ENCODE data around the gene USP15. TPM values are rescaled to one million over a fixed set of nuclear protein-coding genes. Genes with fewer than 3 reads are reported as not detected.
A peak's percentile ranks its signal among the peaks of the same experiment; 100 is the strongest.

Gene USP15
- total RNA-seq, 2 donors from 2014 or later = 186 to 222 TPM

DNA sequence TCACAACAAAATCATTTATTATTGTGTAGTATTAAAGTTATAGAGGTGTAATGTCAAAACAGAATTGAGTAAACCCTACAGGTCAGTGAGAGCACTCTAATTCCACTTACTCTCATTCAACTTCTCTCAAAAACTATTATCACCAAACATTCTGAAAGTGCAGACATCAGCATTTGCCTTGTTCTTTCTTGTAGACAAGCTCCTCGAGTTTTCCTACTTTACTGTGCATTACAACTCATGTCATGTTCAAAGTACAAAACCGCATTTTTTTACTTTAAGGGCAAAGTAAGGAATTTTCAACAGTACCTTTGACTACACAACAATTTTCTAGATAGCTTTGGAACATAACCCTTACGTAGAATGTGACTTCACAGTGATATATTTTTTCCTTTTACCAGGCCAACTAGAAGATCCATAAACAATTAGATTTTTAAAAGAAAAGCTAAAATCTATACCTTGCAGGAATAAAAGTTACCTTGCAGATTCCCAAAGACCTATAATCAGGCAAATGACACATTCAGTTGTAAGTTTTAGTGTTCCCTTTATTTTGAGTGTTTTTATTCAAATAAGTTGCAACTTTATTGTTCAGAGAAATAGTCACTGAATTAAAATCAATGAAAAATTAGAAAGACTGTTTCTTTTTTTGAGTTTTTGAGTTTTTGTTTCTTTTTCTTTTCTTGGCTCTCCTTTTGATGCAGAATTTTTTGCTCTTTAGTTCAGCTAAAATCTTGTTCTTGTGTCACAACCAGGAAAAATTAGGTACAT, 12.7 kb upstream of the USP15 start:
- Mint-ChIP-seq H3K4me3 (no peak overlapping the region), H3K27me3 (no peaks in the 10 kb centered on the region), H3K27ac (no peak overlapping the region), H3K4me1 (peaks cover 6% of the 10 kb centered on the region), H3K36me3 (ENCODE audit: low read depth) (no peaks in the 10 kb centered on the region)
- ATAC-seq = no peak
- H3K9me3 ChIP-seq (ENCODE audit: control insufficient read depth, low read length, poor library complexity, severe bottlenecking) = no peaks in the 10 kb centered on the region
- no peak for DNase-seq

DNA sequence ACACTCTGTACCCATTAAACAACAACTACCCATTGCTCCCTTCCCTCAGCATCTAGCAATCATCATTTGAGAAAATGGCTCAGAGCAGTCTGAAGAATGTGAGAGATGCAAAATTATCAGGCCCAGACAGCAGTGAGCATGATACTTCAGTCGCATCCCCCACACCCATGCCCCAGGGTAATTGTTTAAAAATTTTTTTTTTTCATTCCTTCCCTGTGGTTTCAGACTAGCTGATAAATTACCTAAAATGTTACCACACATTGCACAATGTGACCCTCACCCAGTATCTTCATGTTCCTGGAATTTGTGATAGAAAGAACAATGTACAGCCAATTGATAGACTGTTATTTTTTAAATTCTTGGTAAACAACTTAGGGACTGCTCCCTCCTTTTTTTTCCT, 11.3 kb upstream of the USP15 start:
- H3K27ac Mint-ChIP-seq = no peak overlapping the region
- peaks cover 6% of the 10 kb centered on the region for H3K4me1 Mint-ChIP-seq
- H3K4me3 Mint-ChIP-seq = no peak overlapping the region
- H3K36me3 Mint-ChIP-seq (ENCODE audit: low read depth) = no peaks in the 10 kb centered on the region
- DNase-seq (no peak), ATAC-seq (no peak)
- H3K9me3 ChIP-seq (ENCODE audit: control insufficient read depth, low read length, poor library complexity, severe bottlenecking) = no peaks in the 10 kb centered on the region
- no peaks in the 10 kb centered on the region for H3K27me3 Mint-ChIP-seq

DNA sequence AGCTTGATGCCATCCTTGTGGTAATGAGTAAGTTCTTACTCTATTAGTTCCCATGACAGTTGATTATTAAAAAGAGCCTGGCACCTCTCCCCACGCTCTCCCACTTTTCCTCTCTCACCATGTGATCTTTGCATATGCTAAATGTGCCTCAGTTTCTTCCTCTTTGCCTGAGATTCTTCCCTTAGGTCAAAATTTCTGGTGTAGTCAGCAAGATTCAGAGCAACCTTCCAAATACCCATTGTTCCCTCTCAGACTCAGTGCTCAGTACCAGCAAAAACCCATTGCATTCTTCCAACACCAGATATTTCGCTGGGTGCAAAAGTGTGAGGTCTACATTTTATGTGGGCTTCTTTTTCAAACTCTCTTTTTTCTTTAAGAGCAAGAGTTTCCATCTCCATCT, 10.8 kb upstream of the USP15 start:
- ATAC-seq (no peak), DNase-seq (no peak)
- Mint-ChIP-seq H3K4me1 (peaks cover 6% of the 10 kb centered on the region), H3K4me3 (no peak overlapping the region), H3K36me3 (ENCODE audit: low read depth) (no peaks in the 10 kb centered on the region), H3K27ac (no peak overlapping the region), H3K27me3 (no peaks in the 10 kb centered on the region)
- no peaks in the 10 kb centered on the region for H3K9me3 ChIP-seq (ENCODE audit: control insufficient read depth, low read length, poor library complexity, severe bottlenecking)

DNA sequence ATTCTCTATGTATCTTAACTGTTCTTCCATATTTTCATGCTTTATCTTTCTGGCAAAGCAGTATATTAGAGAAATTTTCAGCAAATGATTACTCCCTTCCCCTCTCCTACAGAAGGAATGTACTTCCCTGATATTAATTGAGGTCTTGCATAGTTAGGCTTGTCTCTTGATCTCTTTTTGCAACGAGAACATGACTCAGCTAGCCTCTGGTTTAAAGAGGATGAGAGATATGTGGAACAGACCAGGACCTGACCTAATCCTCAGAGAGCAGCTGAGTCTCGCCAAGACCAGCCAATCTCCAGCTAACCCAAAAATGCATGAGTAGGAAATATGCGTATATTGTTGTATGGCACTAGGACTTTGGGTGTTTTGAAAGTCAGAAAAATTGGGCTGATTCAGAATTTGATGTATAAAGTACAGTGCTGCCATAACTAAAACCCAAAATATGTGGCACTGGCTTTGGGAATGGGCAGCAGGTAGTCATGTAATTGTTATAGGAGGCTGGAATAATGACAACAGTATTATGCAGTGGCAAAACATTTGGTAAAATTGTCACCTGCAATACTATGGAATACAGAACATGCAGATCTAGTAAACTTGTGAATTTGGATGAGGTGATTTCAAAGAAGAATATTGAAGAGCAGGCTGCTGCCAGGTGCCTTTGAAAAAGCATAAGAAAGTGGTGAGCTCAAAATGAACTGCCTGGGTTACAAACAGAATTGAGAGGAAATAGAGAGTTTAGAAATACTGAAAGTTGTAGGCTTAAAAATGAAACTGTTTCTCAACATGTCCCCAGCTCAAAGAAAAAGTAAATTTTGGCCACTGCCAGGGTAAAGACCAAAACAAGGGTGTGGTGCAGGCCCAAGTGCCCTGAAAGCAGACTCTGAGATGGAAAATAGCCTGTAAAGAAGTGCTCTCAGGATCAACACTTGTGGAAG, 9.3 kb upstream of the USP15 start:
- Mint-ChIP-seq H3K36me3 (ENCODE audit: low read depth) (no peaks in the 10 kb centered on the region), H3K27ac (peak overlapping the region; percentile 81), H3K4me3 (peak overlapping the region; percentile 22), H3K4me1 (peaks cover 6% of the 10 kb centered on the region), H3K27me3 (no peaks in the 10 kb centered on the region)
- ATAC-seq (no peak), DNase-seq (no peak)
- no peaks in the 10 kb centered on the region for H3K9me3 ChIP-seq (ENCODE audit: control insufficient read depth, low read length, poor library complexity, severe bottlenecking)

DNA sequence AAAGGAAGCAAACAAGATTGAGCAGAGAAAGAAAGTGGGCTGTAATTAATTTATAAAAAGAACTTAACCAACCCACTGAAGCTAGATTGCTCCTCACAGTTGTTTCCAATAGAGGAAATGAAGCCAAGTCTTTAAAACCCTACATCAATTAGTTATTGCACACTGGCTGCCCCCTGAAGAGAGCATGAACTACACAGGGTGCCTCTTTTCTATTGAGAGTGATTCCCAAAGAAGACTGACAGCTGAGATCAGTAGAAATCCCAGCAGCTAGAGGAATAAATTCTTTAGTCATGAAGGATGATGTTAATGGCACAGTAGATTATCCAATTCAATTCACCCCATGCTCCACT, 8.6 kb upstream of the USP15 start:
- no peak for DNase-seq
- Mint-ChIP-seq H3K36me3 (ENCODE audit: low read depth) (no peaks in the 10 kb centered on the region), H3K27me3 (no peaks in the 10 kb centered on the region), H3K4me1 (peaks cover 7% of the 10 kb centered on the region), H3K4me3 (peak overlapping the region; percentile 22), H3K27ac (peak overlapping the region; percentile 81)
- H3K9me3 ChIP-seq (ENCODE audit: control insufficient read depth, low read length, poor library complexity, severe bottlenecking) = no peaks in the 10 kb centered on the region
- no peak for ATAC-seq

DNA sequence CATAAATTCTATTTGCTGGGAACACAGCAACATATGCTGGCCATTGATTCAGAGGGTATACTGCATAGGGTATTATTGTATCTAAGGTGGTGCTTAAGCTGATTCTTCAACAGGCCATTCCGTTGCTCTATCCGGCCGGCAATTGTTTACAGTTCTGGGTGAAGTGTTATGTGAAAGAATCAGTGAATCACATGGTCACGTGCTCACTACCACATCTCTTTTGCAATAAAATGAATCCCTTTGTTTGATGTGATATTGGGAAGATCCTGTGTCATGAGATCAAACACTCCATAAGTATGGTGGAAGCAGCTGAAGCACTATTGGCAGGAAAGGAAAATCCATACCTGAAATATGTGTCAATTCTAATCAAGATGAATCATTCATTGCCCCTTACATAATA, 7.6 kb upstream of the USP15 start:
- ATAC-seq = no peak

DNA sequence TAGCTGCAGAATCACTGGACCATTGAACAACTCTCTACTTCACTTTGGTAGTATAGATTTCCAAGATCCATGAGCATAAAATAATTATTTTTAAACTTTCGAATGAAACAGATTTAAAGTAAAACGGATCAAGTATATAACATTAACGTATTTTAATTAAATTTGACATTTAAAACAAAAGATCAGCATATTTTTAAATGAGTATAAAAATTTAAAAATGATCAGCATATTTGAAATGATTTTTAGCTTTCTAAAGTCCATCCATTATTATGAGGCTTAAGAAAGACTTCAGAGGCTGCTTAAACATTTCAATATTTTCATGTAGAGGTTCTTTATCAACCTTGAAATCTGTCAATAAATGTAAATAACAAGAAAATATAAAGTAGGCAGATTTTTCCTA, 5.2 kb upstream of the USP15 start:
- ATAC-seq = no peak
- Mint-ChIP-seq H3K27me3 (no peaks in the 10 kb centered on the region), H3K27ac (no peak overlapping the region), H3K36me3 (ENCODE audit: low read depth) (no peaks in the 10 kb centered on the region), H3K4me1 (peaks cover 18% of the 10 kb centered on the region), H3K4me3 (no peak overlapping the region)
- no peak for DNase-seq
- no peaks in the 10 kb centered on the region for H3K9me3 ChIP-seq (ENCODE audit: control insufficient read depth, low read length, poor library complexity, severe bottlenecking)

More for the DNA sequence above, 7.6 kb upstream of the USP15 start:
- H3K9me3 ChIP-seq (ENCODE audit: control insufficient read depth, low read length, poor library complexity, severe bottlenecking) = no peaks in the 10 kb centered on the region
- DNase-seq = no peak
- Mint-ChIP-seq H3K27me3 (no peaks in the 10 kb centered on the region), H3K4me3 (no peak overlapping the region), H3K36me3 (ENCODE audit: low read depth) (no peaks in the 10 kb centered on the region), H3K4me1 (peaks cover 10% of the 10 kb centered on the region), H3K27ac (no peak overlapping the region)

DNA sequence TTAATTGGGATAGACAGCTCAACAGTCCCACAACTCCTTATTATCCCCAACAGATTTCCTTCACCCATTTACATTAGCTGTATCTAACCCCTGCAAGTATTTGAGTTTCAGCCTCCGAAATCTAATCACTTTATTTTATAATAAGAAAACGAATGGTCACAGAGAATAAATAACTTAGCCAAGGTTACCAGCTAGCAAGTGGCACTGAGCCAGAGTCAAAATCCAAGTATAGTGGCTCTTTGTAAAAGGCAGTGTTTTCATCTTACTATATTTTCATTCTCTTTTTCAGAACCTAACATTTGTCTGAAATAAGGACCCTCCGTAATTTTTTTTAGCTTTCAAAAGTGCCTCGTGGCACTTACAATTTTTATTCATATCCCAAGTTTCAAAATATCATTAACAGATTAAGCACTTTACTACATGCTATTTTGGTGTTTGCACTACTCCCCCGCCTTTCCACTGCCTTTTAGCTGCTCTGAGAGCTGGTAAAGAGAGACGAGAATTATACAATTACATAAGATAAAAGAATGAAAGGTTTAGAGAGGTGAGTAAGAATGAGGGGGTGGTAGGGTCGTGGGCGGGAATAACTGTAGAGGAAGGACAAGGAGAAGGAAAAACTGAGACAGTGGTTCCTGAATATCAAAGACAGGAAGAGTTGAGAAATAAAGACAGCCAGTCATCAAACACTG, 3.7 kb upstream of the USP15 start:
- no peaks in the 10 kb centered on the region for H3K9me3 ChIP-seq (ENCODE audit: control insufficient read depth, low read length, poor library complexity, severe bottlenecking)
- Mint-ChIP-seq H3K36me3 (ENCODE audit: low read depth) (peaks cover 2% of the 10 kb centered on the region), H3K4me1 (peaks cover 19% of the 10 kb centered on the region), H3K4me3 (no peak overlapping the region), H3K27me3 (no peaks in the 10 kb centered on the region), H3K27ac (peak overlapping the region; percentile 21)
- ATAC-seq = no peak
- DNase-seq = no peak

DNA sequence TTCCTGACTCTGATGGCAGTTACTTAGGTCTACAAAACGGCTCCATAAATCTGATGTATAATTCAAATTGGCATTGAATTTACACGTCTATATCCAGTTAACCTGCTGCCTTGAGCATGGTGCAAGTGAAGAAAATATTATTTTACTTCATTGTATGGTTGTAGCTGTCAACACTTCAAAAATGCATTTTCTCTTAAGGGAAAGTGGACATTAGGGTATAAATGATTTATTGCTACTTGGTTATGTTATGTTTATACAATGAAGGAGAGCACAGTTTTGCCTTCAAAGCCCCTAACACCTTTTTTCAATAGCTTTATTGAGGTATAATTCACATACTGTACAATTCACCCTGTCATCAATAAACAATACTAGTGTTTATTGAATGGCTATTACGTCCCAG, 2.0 kb upstream of the USP15 start:
- H3K27ac Mint-ChIP-seq = peak overlapping the region; percentile 99
- H3K4me3 Mint-ChIP-seq = no peak overlapping the region
- DNase-seq (no peak), ATAC-seq (no peak)
- peaks cover 2% of the 10 kb centered on the region for H3K36me3 Mint-ChIP-seq (ENCODE audit: low read depth)
- no peaks in the 10 kb centered on the region for H3K9me3 ChIP-seq (ENCODE audit: control insufficient read depth, low read length, poor library complexity, severe bottlenecking)
- no peaks in the 10 kb centered on the region for H3K27me3 Mint-ChIP-seq
- peaks cover 24% of the 10 kb centered on the region for H3K4me1 Mint-ChIP-seq

DNA sequence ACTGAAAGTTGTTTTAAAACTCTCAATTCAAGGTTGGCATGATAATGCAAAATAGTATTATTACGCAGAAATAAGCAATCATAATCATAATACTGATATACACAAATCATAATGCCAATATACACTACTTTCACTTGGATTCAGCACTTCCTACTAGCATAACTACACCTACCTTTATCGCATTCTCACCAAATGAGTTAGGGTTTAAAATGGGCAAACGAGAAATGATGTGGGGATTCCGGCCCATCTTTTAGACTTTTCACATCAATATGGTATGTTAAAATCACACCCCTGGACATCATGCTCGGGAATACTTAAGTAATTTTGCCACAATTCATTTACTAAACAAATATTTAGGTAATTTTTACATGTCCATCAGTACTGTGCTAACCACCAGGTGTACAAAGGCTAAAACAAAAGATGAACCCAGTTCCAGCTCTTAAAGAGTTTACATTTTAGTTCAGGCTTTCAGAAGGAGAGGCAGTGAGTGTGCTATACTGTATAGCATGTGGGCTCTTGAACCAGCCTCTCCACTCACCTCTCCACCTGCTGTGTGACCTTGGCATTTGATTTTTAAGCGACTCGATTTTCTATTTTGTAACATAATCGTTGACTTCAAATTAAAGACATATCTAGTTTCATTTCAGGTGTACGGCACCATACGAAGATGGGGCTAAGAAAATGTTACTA, 1.1 kb upstream of the USP15 start:
- peak; percentile 10 for ATAC-seq
- Mint-ChIP-seq H3K4me3 (peak overlapping the region; percentile 99), H3K27me3 (no peaks in the 10 kb centered on the region), H3K4me1 (peaks cover 28% of the 10 kb centered on the region), H3K27ac (peak overlapping the region; percentile 99), H3K36me3 (ENCODE audit: low read depth) (peaks cover 2% of the 10 kb centered on the region)
- DNase-seq = no peak
- no peaks in the 10 kb centered on the region for H3K9me3 ChIP-seq (ENCODE audit: control insufficient read depth, low read length, poor library complexity, severe bottlenecking)

DNA sequence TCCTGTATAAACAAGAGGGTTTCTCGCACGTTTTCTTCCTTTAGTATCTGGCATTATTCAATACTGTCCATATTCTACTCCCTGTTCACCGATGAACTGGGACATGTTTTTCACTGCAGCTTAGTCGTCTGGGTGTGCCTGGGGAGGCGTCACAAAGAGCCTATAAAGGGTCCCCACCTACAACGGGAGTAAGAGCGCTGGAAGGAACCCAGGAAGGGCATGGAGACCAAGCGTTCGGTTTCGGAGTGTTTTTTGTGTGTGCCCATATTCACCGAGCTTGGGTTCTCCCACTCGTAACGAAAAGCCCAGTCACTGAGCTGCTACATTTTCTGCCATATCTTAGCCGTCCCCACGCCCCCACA, 592 bp upstream of the USP15 start:
- no peaks in the 10 kb centered on the region for H3K27me3 Mint-ChIP-seq
- H3K4me3 Mint-ChIP-seq = peak overlapping the region; percentile 99
- H3K36me3 Mint-ChIP-seq (ENCODE audit: low read depth) = peaks cover 2% of the 10 kb centered on the region
- no peaks in the 10 kb centered on the region for H3K9me3 ChIP-seq (ENCODE audit: control insufficient read depth, low read length, poor library complexity, severe bottlenecking)
- peak overlapping the region; percentile 99 for H3K27ac Mint-ChIP-seq
- peaks cover 32% of the 10 kb centered on the region for H3K4me1 Mint-ChIP-seq
- ATAC-seq (peak; percentile 25), DNase-seq (no peak)

DNA sequence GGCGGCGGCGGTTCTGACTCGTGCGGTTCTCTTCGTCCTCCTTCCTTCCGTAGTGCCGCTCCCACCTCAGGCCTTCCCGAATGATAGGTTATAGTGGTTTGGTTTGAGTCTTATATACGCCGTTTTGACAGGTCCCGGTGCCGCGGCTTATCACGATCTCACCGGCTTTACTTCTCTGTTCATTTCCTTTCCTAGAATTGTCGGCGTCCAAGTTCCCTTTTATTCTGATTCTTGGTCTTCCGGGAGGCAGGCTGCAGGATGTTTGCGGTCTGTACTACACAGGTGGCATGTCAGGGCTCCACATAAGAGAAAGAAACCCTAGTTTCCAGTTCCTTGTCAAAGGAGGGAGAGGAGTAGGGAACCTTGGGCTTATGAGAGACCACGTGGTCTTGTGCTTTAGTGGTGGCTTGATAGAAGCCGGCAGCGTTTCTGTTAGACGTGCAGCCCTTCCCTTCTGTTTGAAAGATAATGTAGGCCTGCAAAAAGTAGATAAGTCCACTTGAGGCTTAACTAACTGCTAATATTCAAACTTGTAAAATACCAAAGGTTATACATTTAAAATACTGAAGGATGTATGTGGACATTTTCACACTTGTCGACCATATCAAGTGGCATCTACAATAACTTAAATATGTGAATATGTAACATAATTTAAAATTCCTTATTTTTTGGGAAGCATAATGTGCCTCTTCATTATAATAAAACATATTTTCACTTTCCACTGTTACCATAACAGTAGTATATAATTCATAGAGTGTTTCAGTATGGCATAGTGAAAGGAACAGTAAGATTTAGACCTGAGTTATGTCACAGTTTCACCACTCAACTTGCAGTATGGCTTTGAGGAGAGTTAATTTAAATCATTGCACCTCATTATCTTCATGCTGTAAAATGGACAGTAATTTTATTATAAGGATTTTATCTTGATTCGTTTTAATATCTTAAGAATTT, 804 bp downstream of the USP15 start:
- DNase-seq = peak; percentile 32 to 50 (median 34)
- Mint-ChIP-seq H3K36me3 (ENCODE audit: low read depth) (peaks cover 2% of the 10 kb centered on the region), H3K4me3 (peak overlapping the region; percentile 99), H3K4me1 (peaks cover 37% of the 10 kb centered on the region), H3K27ac (peak overlapping the region; percentile 99), H3K27me3 (no peaks in the 10 kb centered on the region)
- H3K9me3 ChIP-seq (ENCODE audit: control insufficient read depth, low read length, poor library complexity, severe bottlenecking) = no peaks in the 10 kb centered on the region
- ATAC-seq = peak; percentile 31

All from T-helper 17 cell (primary cell).